SU-DHL-6 (cell line): ENCODE data around the gene C1orf74.

Experiments used
- CTCF ChIP-seq: fragments of 200-600 bp; sonication (generic); IDR thresholded peaks from one replicate; pipeline ENCODE4 v1.5.1; 2017; ENCODE audit warnings: antibody characterized with exemption, mild to moderate bottlenecking, low read length, moderate library complexity; ENCODE audit not compliant: insufficient read depth, poor library complexity, severe bottlenecking
- EZH2phosphoT487 ChIP-seq: fragments of 200-600 bp; sonication (generic), shearing (Covaris generic); conservative IDR thresholded peaks from 2 replicates; pipeline ENCODE4 v1.6.1; 2018; ENCODE audit warnings: mild to moderate bottlenecking, antibody characterized with exemption, low read length, moderate library complexity, mixed read lengths

- TF ChIP-seq CTCF: no peak
- TF ChIP-seq EZH2phosphoT487: no peak
Measured at GRCh38 chr1:209813902-209814301, 29.5 kb upstream of the C1orf74 start.
